ENCODE results near the gene C13orf42.
"Not testable (repeated sequence)": the region's sequence is repeated elsewhere in the genome, so short reads cannot be mapped to it uniquely, and the experiment has no call there.

The C13orf42 gene

GRCh38 chr13:51120873-51121272, 9.8 kb upstream of the C13orf42 start:
- DNase-seq (ENCODE audit: low spot score) = peak; percentile 12

GRCh38 chr13:51118809-51119431, 7.8 kb upstream of the C13orf42 start:
- DNase-seq (ENCODE audit: low spot score) = no peak

- no peak for DNase-seq (ENCODE audit: low spot score)
Observed at GRCh38 chr13:51113969-51114368, 2.9 kb upstream of the C13orf42 start.

- DNase-seq (ENCODE audit: low spot score) = no peak
Observed at GRCh38 chr13:51113186-51113881, 2.3 kb upstream of the C13orf42 start.

- no peak for DNase-seq (ENCODE audit: low spot score)
Observed at GRCh38 chr13:51112771-51113170, 1.7 kb upstream of the C13orf42 start.

- DNase-seq (ENCODE audit: low spot score) = no peak
Observed at GRCh38 chr13:51111997-51112396, 923 bp upstream of the C13orf42 start.

- DNase-seq (ENCODE audit: low spot score) = no peak
Observed at GRCh38 chr13:51107996-51108395, 3.1 kb downstream of the C13orf42 start.

- DNase-seq (ENCODE audit: low spot score) = no peak
Observed at GRCh38 chr13:51105046-51105445, 6.0 kb downstream of the C13orf42 start.

- no peak for DNase-seq (ENCODE audit: low spot score)
Observed at GRCh38 chr13:51101636-51102235, 9.3 kb downstream of the C13orf42 start.

- DNase-seq (ENCODE audit: low spot score) = no peak
Observed at GRCh38 chr13:51097353-51098043, 13.6 kb downstream of the C13orf42 start.

- DNase-seq (ENCODE audit: low spot score) = no peak
Observed at GRCh38 chr13:51096131-51096530, 14.9 kb downstream of the C13orf42 start.

GRCh38 chr13:51093574-51093973, 17.5 kb downstream of the C13orf42 start:
- no peak for DNase-seq (ENCODE audit: low spot score)

- no peak for DNase-seq (ENCODE audit: low spot score)
Observed at GRCh38 chr13:51091839-51092238, 19.2 kb downstream of the C13orf42 start.

GRCh38 chr13:51083706-51084105, 27.4 kb downstream of the C13orf42 start:
- no peak for DNase-seq (ENCODE audit: low spot score)

GRCh38 chr13:51080478-51081065, 30.5 kb downstream of the C13orf42 start:
- not testable (repeated sequence) for DNase-seq (ENCODE audit: low spot score)

GRCh38 chr13:51071493-51071892, 39.6 kb downstream of the C13orf42 start:
- no peak for DNase-seq (ENCODE audit: low spot score)

- DNase-seq (ENCODE audit: low spot score) = peak; percentile 92
Observed at GRCh38 chr13:51070005-51070649, 40.9 kb downstream of the C13orf42 start.

- DNase-seq (ENCODE audit: low spot score) = no peak
Observed at GRCh38 chr13:51068501-51068900, 42.6 kb downstream of the C13orf42 start.

- DNase-seq (ENCODE audit: low spot score) = no peak
Observed at GRCh38 chr13:51067706-51068105, 43.4 kb downstream of the C13orf42 start.

- no peak for DNase-seq (ENCODE audit: low spot score)
Observed at GRCh38 chr13:51067210-51067701, 43.8 kb downstream of the C13orf42 start.

GRCh38 chr13:51066091-51066831, 44.8 kb downstream of the C13orf42 start:
- no peak for DNase-seq (ENCODE audit: low spot score)
